Measurements from ENCODE around the gene HOXA13. TPM values are rescaled to one million over a fixed set of nuclear protein-coding genes. Genes with fewer than 3 reads are reported as not detected.

HOXA13 gene
- polyA plus RNA-seq, 1 donor (not counting 4 experiments of a cell fraction or from before 2014, with no cell fraction given), result not detected

- dilution Hi-C loops (cut with MboI; ENCODE audit: extremely low pct_ligation_motif_present, low sequenced_read_pairs), result loop anchor here (25.0 kb wide), 1 partner anchor 372 kb away; no protein-coding TSS in a partner anchor
- H3K36me3 ChIP-seq (ENCODE audit: control insufficient read depth in 2 of 2, extremely low read depth in 1 of 2, insufficient read depth in 2 of 2, low read length in 2 of 2), result no peaks in the 10 kb centered on the region
- DNase-seq (ENCODE audit: low read depth, low spot score), result no peak
- H3K9me1 ChIP-seq (ENCODE audit: control insufficient read depth, extremely low read depth, insufficient read depth, low read length), result no peaks in the 10 kb centered on the region
- no peak overlapping the region for H3K9ac ChIP-seq (ENCODE audit: control insufficient read depth, extremely low read depth, insufficient read depth, low read length)
- peaks cover 79% of the 10 kb centered on the region for H3K27me3 ChIP-seq (ENCODE audit: control insufficient read depth, extremely low read depth, insufficient read depth, low read length)
- TF ChIP-seq CTCF (optimal IDR thresholded peaks at IDR 0.05 in 1 of 3, IDR thresholded peaks at IDR 0.05 in 1 of 3, conservative IDR thresholded peaks at IDR 0.05 in 1 of 3; ENCODE audit: extremely low read depth in 1 of 3, insufficient read depth in 2 of 3, low read length in 3 of 3), result no peak
- no peak for TF ChIP-seq EZH2 (IDR thresholded peaks at IDR 0.05; ENCODE audit: low read length)
- H3K4me2 ChIP-seq (ENCODE audit: control insufficient read depth, extremely low read depth, insufficient read depth, low read depth, low read length), result no peak overlapping the region
- H3K9me3 ChIP-seq (ENCODE audit: control insufficient read depth, low read depth, low read length), result no peaks in the 10 kb centered on the region
- H3K4me1 ChIP-seq (ENCODE audit: control insufficient read depth, extremely low read depth, insufficient read depth, low read length), result peaks cover 5% of the 10 kb centered on the region
- no peak overlapping the region for H3K4me3 ChIP-seq (ENCODE audit: control insufficient read depth in 2 of 3, extremely low read depth in 1 of 3, insufficient read depth in 2 of 3, low read depth in 1 of 3, low read length in 3 of 3)
- no peak for FAIRE-seq
- H4K20me1 ChIP-seq (ENCODE audit: control insufficient read depth, extremely low read depth, insufficient read depth, low read length), result peaks cover 5% of the 10 kb centered on the region
- no peak overlapping the region for H2AFZ ChIP-seq (ENCODE audit: control insufficient read depth, low read length)
- no peak overlapping the region for H3K27ac ChIP-seq (ENCODE audit: control insufficient read depth, insufficient read depth, low read length)
- H3K79me2 ChIP-seq (ENCODE audit: control insufficient read depth, insufficient read depth, low read length), result no peaks in the 10 kb centered on the region
These were observed 15.5 kb upstream of the HOXA13 start for GRCh38 chr7:27215356-27215755.

GRCh38 chr7:27214239-27214950, 14.5 kb upstream of the HOXA13 start:
- Histone ChIP-seq H3K4me1 (ENCODE audit: control insufficient read depth, extremely low read depth, insufficient read depth, low read length) (peaks cover 5% of the 10 kb centered on the region), H3K27me3 (ENCODE audit: control insufficient read depth, extremely low read depth, insufficient read depth, low read length) (peaks cover 79% of the 10 kb centered on the region), H3K4me3 (ENCODE audit: control insufficient read depth in 2 of 3, extremely low read depth in 1 of 3, insufficient read depth in 2 of 3, low read depth in 1 of 3, low read length in 3 of 3) (no peak overlapping the region), H3K27ac (ENCODE audit: control insufficient read depth, insufficient read depth, low read length) (no peak overlapping the region), H3K79me2 (ENCODE audit: control insufficient read depth, insufficient read depth, low read length) (no peaks in the 10 kb centered on the region), H3K4me2 (ENCODE audit: control insufficient read depth, extremely low read depth, insufficient read depth, low read depth, low read length) (no peak overlapping the region), H4K20me1 (ENCODE audit: control insufficient read depth, extremely low read depth, insufficient read depth, low read length) (peaks cover 5% of the 10 kb centered on the region), H3K9me3 (ENCODE audit: control insufficient read depth, low read depth, low read length) (no peaks in the 10 kb centered on the region), H2AFZ (ENCODE audit: control insufficient read depth, low read length) (no peak overlapping the region), H3K9ac (ENCODE audit: control insufficient read depth, extremely low read depth, insufficient read depth, low read length) (no peak overlapping the region), H3K9me1 (ENCODE audit: control insufficient read depth, extremely low read depth, insufficient read depth, low read length) (no peaks in the 10 kb centered on the region), H3K36me3 (ENCODE audit: control insufficient read depth in 2 of 2, extremely low read depth in 1 of 2, insufficient read depth in 2 of 2, low read length in 2 of 2) (no peaks in the 10 kb centered on the region)
- no peak for FAIRE-seq
- no peak for DNase-seq (ENCODE audit: low read depth, low spot score)
- dilution Hi-C loops (cut with MboI; ENCODE audit: extremely low pct_ligation_motif_present, low sequenced_read_pairs), result loop anchor here (25.0 kb wide), 1 partner anchor 373 kb away; no protein-coding TSS in a partner anchor
- TF ChIP-seq CTCF (optimal IDR thresholded peaks at IDR 0.05 in 1 of 3, IDR thresholded peaks at IDR 0.05 in 1 of 3, conservative IDR thresholded peaks at IDR 0.05 in 1 of 3; ENCODE audit: extremely low read depth in 1 of 3, insufficient read depth in 2 of 3, low read length in 3 of 3) (no peak), EZH2 (IDR thresholded peaks at IDR 0.05; ENCODE audit: low read length) (peak; percentile 22)

Measured in keratinocyte (primary cell).